COLO829 (cell line): ENCODE measurements around the gene LEP.
"Not testable (repeated sequence)": the region's sequence is repeated elsewhere in the genome, so short reads cannot be mapped to it uniquely, and the experiment has no call there.

Experiments
- DNase-seq: peaks from one replicate; pipeline ENCODE4 v3.0.0; 2012; ENCODE audit warnings: low spot score

Gene LEP

DNA sequence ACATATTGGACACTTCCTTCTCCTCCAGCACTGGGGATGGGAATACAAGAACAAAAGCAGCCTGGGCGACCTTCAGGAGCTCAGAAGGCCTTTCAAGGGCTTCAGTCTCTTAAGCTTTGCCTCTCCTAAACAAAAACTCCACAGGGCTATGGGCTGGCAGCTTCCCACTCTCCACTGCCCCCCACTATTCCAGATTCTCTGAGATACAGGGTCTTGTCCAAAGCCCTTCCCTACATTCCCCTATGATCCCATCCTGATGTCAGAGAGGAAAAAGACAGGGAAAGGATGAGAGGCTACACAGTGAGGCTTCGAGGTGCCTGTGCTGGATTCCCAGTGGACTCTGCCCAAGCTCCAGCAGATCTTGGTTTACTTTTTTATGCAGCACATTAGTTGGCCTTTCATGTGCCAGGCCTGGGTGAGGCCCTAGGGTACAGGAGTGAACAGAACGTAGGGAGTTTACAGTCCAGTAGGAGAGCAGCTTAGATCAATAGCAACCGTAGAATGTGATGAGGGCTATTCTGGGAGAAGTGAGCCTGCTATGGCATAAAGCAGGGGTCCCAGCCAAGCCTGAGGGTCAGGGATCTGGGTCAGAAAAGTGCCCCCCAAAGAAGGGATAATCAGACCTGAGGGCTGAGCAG lies 33.3 kb downstream of the LEP start:
- no peak for DNase-seq

GRCh38 chr7:128274884-128275603 lies 34.0 kb downstream of the LEP start:
- no peak for DNase-seq

DNA sequence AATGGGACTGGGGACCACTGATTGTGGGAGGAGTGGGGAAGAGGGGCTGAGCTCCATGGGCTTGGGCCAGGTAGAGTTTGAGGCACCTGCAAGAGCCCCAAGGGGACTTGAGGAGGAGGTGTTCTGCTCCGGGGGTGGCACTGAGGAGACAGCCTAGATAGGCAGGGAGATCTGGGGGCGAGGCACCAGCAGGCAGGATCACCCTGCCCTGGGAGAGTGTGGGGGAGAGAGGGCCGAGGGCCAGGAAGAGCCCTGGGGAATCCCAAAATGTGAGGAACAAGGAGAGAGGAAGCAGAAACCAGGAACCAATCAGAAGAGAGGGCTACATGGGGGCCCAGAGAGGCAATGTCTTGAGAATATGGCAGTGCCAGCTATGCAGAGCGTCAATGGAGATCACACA lies 34.6 kb downstream of the LEP start:
- DNase-seq, result no peak

- DNase-seq, result no peak
These were observed 37.3 kb downstream of the LEP start for GRCh38 chr7:128278366-128278765.

- no peak for DNase-seq
These were observed 38.1 kb downstream of the LEP start for GRCh38 chr7:128279124-128279713.

- DNase-seq, result not testable (repeated sequence)
These were observed 39.4 kb downstream of the LEP start for GRCh38 chr7:128280451-128280850.

GRCh38 chr7:128281605-128282380 lies 40.7 kb downstream of the LEP start:
- DNase-seq, result no peak

DNA sequence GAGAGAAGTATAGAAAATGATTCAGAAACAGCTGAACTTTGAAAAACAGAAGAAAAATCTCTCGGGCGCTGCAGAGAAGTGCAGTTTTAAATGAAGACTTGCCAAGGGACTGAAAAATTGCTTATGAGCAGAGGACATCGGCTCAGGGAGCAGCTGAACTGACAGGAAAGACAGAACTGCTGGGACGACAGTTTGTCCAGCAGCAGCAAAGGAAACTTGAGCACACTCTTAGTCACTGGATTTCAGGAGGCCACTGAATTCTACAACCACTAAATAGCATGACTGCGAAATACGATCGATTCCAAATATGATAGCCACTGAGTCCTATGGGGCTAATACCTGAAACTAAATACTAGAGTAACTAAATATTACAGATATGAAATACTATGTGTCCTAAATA lies 43.0 kb downstream of the LEP start:
- DNase-seq, result no peak

- DNase-seq, result no peak
These were observed 46.5 kb downstream of the LEP start for GRCh38 chr7:128287556-128287955.

GRCh38 chr7:128298004-128298403 lies 56.9 kb downstream of the LEP start:
- DNase-seq, result not testable (repeated sequence)

- DNase-seq, result no peak
These were observed 58.1 kb downstream of the LEP start for GRCh38 chr7:128299109-128299607.

DNA sequence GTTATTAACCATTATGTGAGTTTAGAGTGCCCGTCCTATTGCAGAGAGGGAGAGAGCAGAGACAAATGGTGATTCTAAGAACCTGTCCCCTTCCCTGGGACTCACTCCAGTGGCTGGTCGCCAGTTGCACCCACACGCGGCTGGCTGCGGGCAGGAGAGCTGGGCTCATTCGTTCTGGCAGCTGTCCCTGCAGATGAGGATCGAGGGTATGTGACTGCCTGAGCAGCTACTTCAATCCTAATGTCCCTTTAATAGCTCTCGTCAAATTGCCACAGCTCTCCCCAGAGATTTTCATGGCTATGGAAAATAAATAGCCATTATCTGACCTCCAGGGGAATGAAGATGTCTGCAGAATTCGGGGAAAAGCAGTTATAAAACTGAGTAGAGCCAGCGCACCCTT lies 61.1 kb downstream of the LEP start:
- DNase-seq, result no peak

- DNase-seq, result no peak
These were observed 62.1 kb downstream of the LEP start for GRCh38 chr7:128303133-128303532.

GRCh38 chr7:128303643-128304042 lies 62.6 kb downstream of the LEP start:
- peak; percentile 58 for DNase-seq

DNA sequence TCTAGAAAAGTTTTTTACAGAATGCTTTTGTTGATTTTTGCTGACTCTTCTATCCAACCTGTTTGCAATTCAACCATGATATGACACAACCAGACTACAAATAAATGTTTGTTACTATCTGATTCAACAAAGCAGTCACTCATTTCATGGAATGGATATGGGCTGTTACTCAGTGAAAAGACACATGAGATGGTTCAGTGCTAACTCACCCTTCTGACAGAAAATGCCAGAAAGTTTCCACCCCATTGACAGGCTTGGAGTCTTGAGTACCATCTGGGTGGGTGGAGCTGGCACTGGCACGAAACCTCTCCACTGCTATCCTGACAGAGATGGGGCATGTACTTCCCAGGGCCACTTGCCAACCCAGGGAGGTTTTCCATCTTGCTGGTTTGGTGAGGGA lies 63.1 kb downstream of the LEP start:
- peak; percentile 93 for DNase-seq

- no peak for DNase-seq
These were observed 66.0 kb downstream of the LEP start for GRCh38 chr7:128307061-128307460.
